Measurements from ENCODE around the gene ZSWIM5. TPM values are rescaled to one million over a fixed set of nuclear protein-coding genes. Genes with fewer than 3 reads are reported as not detected.
A peak's percentile ranks its signal among the peaks of the same experiment; 100 is the strongest.
"Not testable (repeated sequence)": the region's sequence is repeated elsewhere in the genome, so short reads cannot be mapped to it uniquely, and the experiment has no call there.

Gene ZSWIM5
- total RNA-seq, 1 donor from 2014 or later = 5.8 TPM

DNA sequence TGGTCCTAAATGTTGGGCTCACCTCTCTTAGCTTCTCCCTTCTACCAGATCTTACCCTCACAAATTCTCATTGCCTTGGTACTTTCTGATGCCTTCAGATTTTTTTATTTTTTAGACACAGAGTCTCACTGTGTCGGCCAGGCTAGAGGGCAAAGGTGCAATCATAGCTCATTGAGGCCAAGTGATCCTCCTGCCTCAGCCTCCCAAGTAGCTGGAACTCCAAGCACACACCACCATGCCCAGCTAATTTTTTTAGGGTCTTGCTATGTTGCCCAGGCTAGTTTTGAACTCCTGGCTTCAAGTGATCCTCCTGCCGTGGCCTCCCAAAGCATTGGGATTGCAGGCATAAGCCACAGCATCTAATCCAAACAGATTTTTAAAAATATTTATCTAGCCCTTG is 69.4 kb downstream of the ZSWIM5 start:
- DNase-seq = no peak

- DNase-seq = no peak
Measured at GRCh38 chr1:45135316-45135715, 71.1 kb downstream of the ZSWIM5 start.

DNA sequence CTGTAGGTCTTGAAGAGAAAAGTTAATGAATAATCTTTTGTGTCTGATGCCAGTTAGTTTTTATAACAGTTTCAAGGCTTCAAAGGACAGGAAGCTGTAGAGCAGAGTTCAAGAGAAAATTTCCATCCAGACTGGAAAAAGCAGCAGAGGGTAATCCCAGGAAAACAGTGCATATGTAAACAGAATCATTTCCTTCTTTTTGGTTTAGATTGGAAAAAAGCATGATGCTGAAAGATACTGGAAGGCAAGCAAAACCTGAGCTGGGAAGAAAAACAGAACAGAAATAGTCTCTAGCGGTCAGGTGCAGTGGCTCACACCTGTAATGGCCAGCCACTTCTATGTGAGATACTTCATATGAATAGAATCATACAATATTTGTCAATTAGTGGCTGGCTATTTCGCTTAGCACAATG is 71.9 kb downstream of the ZSWIM5 start:
- peak; percentile 75 for DNase-seq

- DNase-seq = not testable (repeated sequence)
Measured at GRCh38 chr1:45132719-45133118, 73.7 kb downstream of the ZSWIM5 start.

DNA sequence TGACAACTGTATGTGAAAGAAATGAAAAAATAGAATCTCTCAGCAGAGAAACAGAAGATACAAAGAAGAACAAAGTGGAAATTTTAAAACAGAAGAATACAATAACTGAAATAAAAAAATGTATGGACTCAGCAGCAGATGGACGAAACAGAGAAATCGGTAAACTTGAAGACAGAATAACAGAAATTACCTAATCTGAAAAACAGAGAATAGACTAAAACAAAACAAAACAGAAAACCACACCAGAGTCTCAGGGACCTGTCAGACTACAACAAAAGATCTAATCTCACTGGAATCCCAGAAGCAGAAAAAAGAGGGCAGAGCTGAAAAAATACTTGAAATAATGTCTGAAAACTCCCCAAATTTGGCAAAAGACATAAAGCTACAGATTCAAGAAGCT is 83.0 kb downstream of the ZSWIM5 start:
- DNase-seq = no peak

- no peak for DNase-seq
Measured at GRCh38 chr1:45122724-45123123, 83.7 kb downstream of the ZSWIM5 start.

GRCh38 chr1:45117766-45118165 is 88.6 kb downstream of the ZSWIM5 start:
- no peak for DNase-seq

DNA sequence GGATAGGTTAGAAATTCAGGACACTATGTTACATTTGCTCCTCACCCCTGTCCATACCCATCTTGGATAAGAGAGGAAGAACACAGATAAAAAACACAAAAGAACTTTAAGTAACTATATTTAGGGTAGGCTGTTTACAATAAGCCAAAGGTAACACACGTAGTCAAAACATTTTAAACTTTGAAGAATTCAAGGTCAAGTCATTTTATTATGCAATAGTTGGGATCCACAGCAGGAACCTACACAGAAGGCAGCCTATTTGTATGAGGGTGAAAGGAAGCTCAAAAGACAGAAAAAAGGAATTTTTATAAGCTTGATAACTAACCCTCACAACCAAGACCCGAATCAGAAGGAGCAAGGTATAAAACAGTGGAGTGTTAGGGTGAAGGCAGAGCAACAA is 89.6 kb downstream of the ZSWIM5 start:
- DNase-seq = no peak

GRCh38 chr1:45116340-45116739 is 90.1 kb downstream of the ZSWIM5 start:
- DNase-seq = no peak

GRCh38 chr1:45115198-45115597 is 91.2 kb downstream of the ZSWIM5 start:
- not testable (repeated sequence) for DNase-seq

- no peak for DNase-seq
Measured at GRCh38 chr1:45112661-45113060, 93.7 kb downstream of the ZSWIM5 start.

DNA sequence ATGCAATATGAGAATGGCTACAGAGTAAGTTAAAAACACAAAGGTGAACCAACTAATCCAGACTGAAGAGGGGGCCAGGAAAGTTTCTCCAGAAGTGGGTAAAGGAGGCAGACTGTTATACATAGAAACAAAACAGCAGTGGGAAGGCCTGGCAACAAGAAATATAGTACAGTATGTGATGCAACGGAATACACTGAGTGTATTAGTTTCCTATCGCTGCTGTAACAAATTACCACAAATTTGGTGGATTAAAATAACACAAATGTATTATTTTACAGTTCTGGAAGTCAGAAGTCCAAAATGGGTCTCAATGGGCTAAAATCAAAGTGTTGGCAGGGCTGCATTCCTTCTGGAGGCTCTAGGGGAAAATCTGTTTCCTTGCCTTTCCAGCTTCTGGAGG is 95.2 kb downstream of the ZSWIM5 start:
- no peak for DNase-seq

GRCh38 chr1:45107782-45108181 is 98.6 kb downstream of the ZSWIM5 start:
- no peak for DNase-seq

GRCh38 chr1:45106864-45107263 is 99.5 kb downstream of the ZSWIM5 start:
- not testable (repeated sequence) for DNase-seq

DNA sequence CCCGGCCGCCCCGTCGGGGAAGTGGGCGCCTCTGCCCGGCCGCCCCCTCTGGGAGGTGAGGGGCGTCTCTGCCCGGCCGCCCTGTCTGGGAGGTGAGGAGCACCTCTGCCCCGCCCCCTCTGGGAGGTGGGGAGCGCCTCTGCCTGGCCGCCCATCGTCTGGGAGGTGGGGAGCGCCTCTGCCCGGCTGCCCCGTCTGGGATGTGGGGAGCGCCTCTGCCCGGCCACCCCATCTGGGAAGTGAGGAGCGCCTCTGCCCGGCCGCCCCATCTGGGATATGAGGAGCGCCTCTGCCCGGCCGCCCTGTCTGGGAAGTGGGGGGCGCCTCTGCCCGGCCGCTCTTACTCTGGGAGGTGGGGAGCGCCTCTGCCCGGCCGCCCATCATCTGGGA is 100.3 kb downstream of the ZSWIM5 start:
- DNase-seq = not testable (repeated sequence)

DNA sequence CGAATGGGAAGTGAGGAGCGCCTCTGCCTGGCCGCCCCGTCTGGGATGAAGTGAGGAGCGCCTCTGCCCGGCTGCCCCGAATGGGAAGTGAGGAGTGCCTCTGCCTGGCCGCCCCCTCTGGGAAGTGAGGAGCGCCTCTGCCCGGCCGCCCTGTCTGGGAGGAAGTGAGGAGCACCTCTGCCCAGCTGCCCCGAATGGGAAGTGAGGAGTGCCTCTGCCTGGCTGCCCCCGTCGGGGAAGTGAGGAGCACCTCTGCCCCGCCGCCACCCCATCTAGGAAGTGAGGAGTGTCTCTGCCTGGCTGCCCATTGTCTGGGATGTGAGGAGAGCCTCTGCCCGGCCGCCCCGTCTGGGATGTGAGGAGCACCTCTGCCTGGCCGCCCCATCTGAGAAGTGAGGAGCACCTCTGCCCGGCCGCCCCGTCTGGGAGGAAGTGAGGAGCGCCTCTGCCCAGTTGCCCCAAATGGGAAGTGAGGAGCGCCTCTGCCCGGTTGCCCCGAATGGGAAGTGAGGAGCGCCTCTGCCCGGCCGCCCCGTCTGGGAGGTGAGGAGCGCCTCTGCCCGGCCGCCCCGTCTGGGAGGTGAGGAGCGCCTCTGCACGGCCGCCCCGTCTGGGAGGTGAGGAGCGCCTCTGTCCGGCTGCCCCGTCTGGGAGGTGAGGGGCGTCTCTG is 100.8 kb downstream of the ZSWIM5 start:
- DNase-seq = not testable (repeated sequence)

DNA sequence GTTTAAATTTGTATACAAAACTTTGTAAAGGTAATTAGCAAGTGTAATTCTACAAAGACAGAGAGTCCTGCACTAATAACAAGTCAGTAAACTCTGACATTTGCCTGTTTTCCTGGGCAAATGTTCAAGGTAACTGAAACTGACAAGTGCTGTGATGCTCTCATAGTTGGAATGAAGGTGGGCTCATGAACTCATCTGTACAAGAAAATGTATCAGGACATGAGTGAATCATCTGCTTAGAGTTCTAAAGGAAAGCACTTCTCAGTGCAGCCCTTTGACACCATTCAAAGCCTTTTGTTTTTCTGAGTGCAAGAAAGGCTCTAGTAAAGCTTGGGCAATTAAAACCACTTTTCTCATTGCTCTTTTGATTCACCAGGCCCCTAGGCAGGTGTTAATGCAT is 102.9 kb downstream of the ZSWIM5 start:
- DNase-seq = no peak

GRCh38 chr1:45101947-45102346 is 104.5 kb downstream of the ZSWIM5 start:
- DNase-seq = no peak

DNA sequence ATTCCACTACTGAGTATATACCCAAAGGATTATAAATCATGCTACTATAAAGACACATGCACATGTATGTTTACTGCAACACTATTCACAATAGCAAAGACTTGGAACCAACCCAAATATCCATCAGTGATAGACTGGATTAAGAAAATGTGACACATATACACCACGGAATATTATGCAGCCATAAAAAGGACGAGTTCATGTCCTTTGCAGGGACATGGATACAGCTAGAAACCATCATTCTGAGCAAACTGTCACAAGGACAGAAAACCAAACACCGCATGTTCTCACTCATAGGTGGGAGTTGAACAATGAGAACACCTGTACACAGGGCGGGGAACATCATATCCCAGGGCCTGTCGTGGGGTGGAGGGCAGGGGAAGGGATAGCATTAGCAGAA is 104.9 kb downstream of the ZSWIM5 start:
- DNase-seq = not testable (repeated sequence)

DNA sequence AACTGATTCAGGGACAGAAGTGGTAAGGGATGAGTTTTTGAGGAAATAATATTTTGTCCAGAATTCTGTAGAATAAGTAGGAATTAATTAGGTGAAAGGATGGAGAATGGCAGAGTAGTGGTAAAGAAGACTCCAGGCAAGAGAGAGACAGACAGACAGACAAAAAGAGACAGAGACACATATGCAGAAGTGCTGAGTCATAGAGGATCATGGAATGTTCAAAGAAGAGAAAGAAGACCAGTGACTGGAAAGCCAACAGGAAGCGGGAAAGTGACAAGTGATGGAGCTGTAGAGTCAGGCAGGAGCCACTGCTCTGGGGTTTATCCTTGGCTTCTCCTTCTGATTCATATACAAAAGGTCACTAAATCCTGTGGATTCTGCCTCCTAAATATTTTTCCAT is 108.5 kb downstream of the ZSWIM5 start:
- no peak for DNase-seq

DNA sequence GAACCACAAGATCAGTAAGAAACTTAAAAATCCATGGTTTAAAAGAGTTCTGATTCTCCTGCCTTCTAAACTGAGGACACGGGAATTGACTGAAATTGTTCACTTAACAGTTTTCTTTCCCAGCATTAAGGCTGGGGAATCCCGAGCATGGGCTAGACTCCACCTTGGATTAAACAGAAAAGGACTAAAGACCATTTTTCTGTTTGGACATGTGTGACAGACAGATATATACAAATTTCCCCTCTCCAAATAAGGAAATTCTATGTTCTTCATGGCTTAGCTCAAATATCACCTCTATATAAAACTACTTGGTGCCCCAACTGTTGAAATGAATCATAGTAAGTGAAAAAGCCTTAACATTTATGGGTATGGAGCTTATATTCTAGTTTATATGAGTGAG is 109.3 kb downstream of the ZSWIM5 start:
- no peak for DNase-seq

- DNase-seq = no peak
Measured at GRCh38 chr1:45095450-45095849, 111.0 kb downstream of the ZSWIM5 start.

DNA sequence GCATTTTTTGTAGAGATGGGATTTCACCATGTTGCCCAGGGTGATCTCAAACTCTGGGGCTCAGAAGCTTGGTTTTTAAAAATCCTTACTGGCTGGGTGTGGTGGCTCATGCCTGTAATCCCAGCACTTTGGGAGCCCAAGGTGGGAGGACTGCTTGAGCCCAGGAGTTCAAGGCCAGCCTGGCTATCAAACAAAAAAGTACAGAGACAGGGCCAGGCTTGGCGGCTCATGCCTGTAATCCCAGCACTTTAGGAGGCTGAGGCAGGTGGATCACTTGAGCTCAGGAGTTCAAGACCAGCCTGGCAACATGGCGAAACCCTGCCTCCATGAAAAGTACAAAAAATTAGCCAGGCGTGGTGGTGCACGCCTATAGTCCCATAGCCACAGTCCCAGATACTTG is 112.0 kb downstream of the ZSWIM5 start:
- DNase-seq = not testable (repeated sequence)

DNA sequence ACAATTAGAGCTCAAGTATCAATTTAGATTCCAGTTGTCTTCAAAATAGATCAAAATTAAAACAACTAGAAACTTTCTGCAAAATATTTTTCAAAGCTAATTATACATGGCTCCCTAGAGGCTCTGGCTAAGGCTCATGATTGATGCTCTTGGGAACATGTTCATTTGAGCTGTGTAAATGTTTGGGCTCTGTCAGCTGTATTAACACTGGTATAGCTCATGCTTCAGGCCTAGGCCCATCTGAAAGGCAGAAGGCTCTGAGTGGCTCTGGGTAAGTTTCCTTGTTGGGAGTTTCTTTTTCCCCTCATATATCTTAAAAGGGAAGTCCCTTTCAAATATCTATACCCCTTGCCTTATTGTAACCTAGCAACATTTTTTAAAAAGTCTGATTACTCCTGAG is 113.1 kb downstream of the ZSWIM5 start:
- DNase-seq = no peak

GRCh38 chr1:45089711-45090110 is 116.7 kb downstream of the ZSWIM5 start:
- DNase-seq = no peak

All from dermis blood vessel endothelial cell (primary cell).